K562 (cell line): Measurements from ENCODE around the gene FBXW7. TPM values are rescaled to one million over a fixed set of nuclear protein-coding genes. Genes with fewer than 3 reads are reported as not detected.

Experiments used
- ATAC-seq: fragments of 200-7000 bp; cut with Tn5 transposase; 3 replicates; pipeline ENCODE4 v1.9.1; 2020; ENCODE audit warnings: moderate library complexity
- BruUV-seq: library from RNA; stranded (reverse); fragments of 400-500 nt; replicated peaks from 2 replicates; lab custom pipeline; 2021; lab: Mats Ljungman, UMichigan
- CTCF ChIA-PET: fragments of 300-600 bp; formaldehyde crosslinking; extraction: SDS; loops from one replicate; lab custom pipeline; 2021; ENCODE audit warnings: low intra/inter-chr PET ratio; lab: Yijun Ruan, JAX
- POLR2A ChIA-PET: fragments of 300-600, 350-650 bp; sonication (Branson Sonifier 250); formaldehyde crosslinking; extraction: SDS; loops from one replicate; lab custom pipeline; 2021; ENCODE audit warnings: antibody characterized with exemption, inconsistent platforms; lab: Yijun Ruan, JAX
- DNase-seq, 4 experiments: peaks; one replicate each; pipeline versions ENCODE4 v3.0.0 to v3.0.0-alpha.2; 2011 to 2018; ENCODE audit warnings: low spot score in 3 of 4, mixed read lengths in 3 of 4; ENCODE audit errors: extremely low read depth in 1 of 4
- FAIRE-seq: peaks from 2 replicates; lab custom pipeline; 2011; peaks lifted over from hg19 to GRCh38; lab: Jason Lieb, UNC
- H2AFZ ChIP-seq: 2 replicates; pipeline ENCODE4 v1.6.0; 2011; ENCODE audit warnings: low read depth, low read length, control low read depth, inconsistent platforms
- H3K27ac ChIP-seq: fragments of 200-600 bp; 3 replicates; pipeline ENCODE4 v1.8.0; 2011; ENCODE audit warnings: low read depth, mild to moderate bottlenecking, control low read depth, inconsistent platforms, low read length, moderate library complexity, mixed read lengths; ENCODE audit errors: extremely low read depth
- H3K27me3 ChIP-seq, 2 experiments: fragments of 300-600 bp in 1 of 2; 2 replicates in 1 of 2; 3 replicates in 1 of 2; pipeline versions ENCODE4 v1.6.0 to v1.8.0; 2011; ENCODE audit warnings: inconsistent platforms in 2 of 2, low read length in 2 of 2, mild to moderate bottlenecking in 1 of 2, mixed read lengths in 1 of 2, moderate library complexity in 1 of 2; ENCODE audit not compliant: control insufficient read depth in 2 of 2, insufficient read depth in 2 of 2
- H3K36me3 ChIP-seq: fragments of 300-600 bp; 3 replicates; pipeline ENCODE4 v1.8.0; 2011; ENCODE audit warnings: mild to moderate bottlenecking, low read length, inconsistent platforms; ENCODE audit not compliant: control insufficient read depth, insufficient read depth
- H3K4me1 ChIP-seq, 2 experiments: fragments of 200-600 bp in 1 of 2; replicated peaks in 1 of 2; 2 replicates in 1 of 2; 3 replicates in 1 of 2; pipeline versions ENCODE4 v1.5.1 to v1.8.0; 2011; ENCODE audit warnings: inconsistent platforms in 2 of 2, low read length in 2 of 2, mild to moderate bottlenecking in 1 of 2, mixed read lengths in 1 of 2, moderate library complexity in 1 of 2; ENCODE audit not compliant: control insufficient read depth in 2 of 2, insufficient read depth in 2 of 2
- H3K4me2 ChIP-seq: 2 replicates; pipeline ENCODE4 v1.6.1; 2011; ENCODE audit warnings: low read length, control low read depth, inconsistent platforms, mixed read lengths; ENCODE audit not compliant: insufficient read depth
- H3K4me3 ChIP-seq: fragments of 200-600 bp; sonication (generic), shearing (Covaris generic); 2 replicates; pipeline ENCODE4 v1.5.1; 2016; ENCODE audit warnings: control low read depth, inconsistent platforms
- H3K79me2 ChIP-seq: fragments of 200-600 bp; 3 replicates; pipeline ENCODE4 v1.8.0; 2011; ENCODE audit warnings: low read length, inconsistent platforms; ENCODE audit not compliant: control insufficient read depth, insufficient read depth
- H3K9ac ChIP-seq, 2 experiments: 2 replicates each; pipeline versions ENCODE4 v1.6.0 to v1.6.1; 2011; ENCODE audit warnings: low read depth in 2 of 2, low read length in 2 of 2, control low read depth in 1 of 2, inconsistent platforms in 1 of 2, mild to moderate bottlenecking in 1 of 2, mixed read lengths in 1 of 2; ENCODE audit not compliant: insufficient read depth in 1 of 2
- H3K9me1 ChIP-seq: one replicate; pipeline ENCODE4 v1.6.0; 2011; ENCODE audit warnings: inconsistent platforms, mild to moderate bottlenecking, low read length, moderate library complexity; ENCODE audit not compliant: control insufficient read depth, insufficient read depth
- H3K9me3 ChIP-seq: replicated peaks from 2 replicates; pipeline ENCODE4 v1.5.1; 2011; ENCODE audit warnings: low read depth, low read length, inconsistent platforms; ENCODE audit not compliant: control insufficient read depth, insufficient read depth
- H4K20me1 ChIP-seq: replicated peaks from 2 replicates; pipeline ENCODE4 v1.6.1; 2011; ENCODE audit warnings: low read length, inconsistent platforms, mixed read lengths; ENCODE audit not compliant: control insufficient read depth, insufficient read depth
- CBX2 ChIP-seq: fragments of 200-600 bp; sonication (generic); IDR thresholded peaks from one replicate; pipeline ENCODE4 v1.6.1; 2012; ENCODE audit warnings: mild to moderate bottlenecking, low read length, inconsistent platforms; ENCODE audit not compliant: insufficient read depth, poor library complexity, severe bottlenecking
- EHMT2 ChIP-seq: fragments of 450-650 bp; IDR thresholded peaks from 2 replicates; pipeline ENCODE4 v1.6.1; 2018; ENCODE audit warnings: antibody characterized with exemption
- ESRRB ChIP-seq: fragments of 250-450 bp; sonication (Bioruptor Pico); IDR thresholded peaks from 2 replicates; pipeline ENCODE4 v1.5.0; 2020; ENCODE audit warnings: mild to moderate bottlenecking, moderate library complexity, borderline replicate concordance
- FOXJ3 ChIP-seq: sonication (generic); formaldehyde crosslinking; IDR thresholded peaks from 2 replicates; pipeline ENCODE4 v1.4.0; 2020; ENCODE audit warnings: mild to moderate bottlenecking, missing genetic modification reagents
- HNRNPLL ChIP-seq: fragments of 200-400 bp; formaldehyde crosslinking; IDR thresholded peaks from 2 replicates; pipeline ENCODE4 v1.6.1; 2017; ENCODE audit warnings: low read length, low read depth, mild to moderate bottlenecking; ENCODE audit not compliant: poor library complexity, severe bottlenecking
- NFE2 ChIP-seq: IDR thresholded peaks from 2 replicates; pipeline ENCODE4 v1.6.1; 2014; ENCODE audit warnings: antibody characterized with exemption, low read depth
- PHTF2 ChIP-seq: fragments of 250-450 bp; sonication (Bioruptor Pico); IDR thresholded peaks from 2 replicates; pipeline ENCODE4 v1.5.0; 2021; ENCODE audit warnings: mild to moderate bottlenecking
- POLR2A ChIP-seq: fragments of 450-650 bp; conservative IDR thresholded peaks from 2 replicates; pipeline ENCODE4 v1.6.1; 2016
- SRSF3 ChIP-seq: fragments of 200-400 bp; formaldehyde crosslinking; IDR thresholded peaks from 2 replicates; pipeline ENCODE4 v1.6.1; 2016; ENCODE audit warnings: mild to moderate bottlenecking, low read length, moderate library complexity; ENCODE audit not compliant: insufficient read depth
- TCFL5 ChIP-seq: fragments of 250-450 bp; sonication (Bioruptor Pico); conservative IDR thresholded peaks from 2 replicates; pipeline ENCODE4 v1.6.1; 2021; ENCODE audit warnings: mild to moderate bottlenecking, moderate library complexity, matching md5 sums
- TEAD2 ChIP-seq: fragments of 450-650 bp; IDR thresholded peaks from 2 replicates; pipeline ENCODE4 v1.6.1; 2016; ENCODE audit warnings: missing genetic modification characterization, control low read depth, missing compliant biosample characterization
- XRCC5 ChIP-seq: fragments of 200-400 bp; formaldehyde crosslinking; IDR thresholded peaks from 2 replicates; pipeline ENCODE4 v1.6.1; 2017; ENCODE audit warnings: low read depth, mild to moderate bottlenecking, low read length
- ZBTB7A ChIP-seq: IDR thresholded peaks from 2 replicates; pipeline ENCODE4 v1.6.1; 2011; ENCODE audit warnings: low read depth, mild to moderate bottlenecking, low read length, moderate library complexity, borderline replicate concordance; ENCODE audit not compliant: control insufficient read depth
- ZNF175 ChIP-seq: fragments of 200-800 bp; sonication (Bioruptor generic); IDR thresholded peaks from 2 replicates; pipeline ENCODE4 v1.6.1; 2016; ENCODE audit warnings: low read depth, mild to moderate bottlenecking, missing genetic modification characterization, missing compliant biosample characterization
- ZNF324 ChIP-seq: fragments of 250-450 bp; sonication (Bioruptor Pico); IDR thresholded peaks from 2 replicates; pipeline ENCODE4 v1.4.0; 2020; ENCODE audit warnings: mild to moderate bottlenecking
- ZNF778 ChIP-seq: fragments of 450-650 bp; formaldehyde crosslinking; IDR thresholded peaks from 2 replicates; pipeline ENCODE4 v1.4.0; 2020; ENCODE audit warnings: mild to moderate bottlenecking, moderate library complexity
- ZSCAN29 ChIP-seq: fragments of 450-650 bp; IDR thresholded peaks from 2 replicates; pipeline ENCODE4 v1.6.1; 2017
- WGBS: fragments of 100-300 bp; shearing (Covaris generic); methylation state at CpG from one replicate; pipeline ENCODE4 v1.1.6; 2016; ENCODE audit warnings: low coverage, mixed read lengths; ENCODE audit not compliant: insufficient coverage; ENCODE audit errors: missing lambda C conversion rate; 5-methylcytosine and 5-hydroxymethylcytosine counted together
- in situ Hi-C: fragments of 300-500 bp; cut with MboI; formaldehyde crosslinking; loops from 4 replicates; pipeline ENCODE4 v1.15.0; 2018; ENCODE audit warnings: inconsistent platforms, mixed read lengths
- intact Hi-C: fragments of 100-400 bp; cut with micrococcal nuclease; formaldehyde crosslinking; loops from 2 replicates; pipeline ENCODE4 v1.14.2; 2022
- polyA plus RNA-seq, 8 experiments: library from polyadenylated mRNA; depleted of rRNA in 4 of 8; stranded (reverse) in 5 of 8; unstranded in 3 of 8; fragments of >200 nt; fragmentation: Nextera tagmentation in 2 of 8; fragmentation: Illumina TruSeq in 1 of 8; extraction: Ambion mirVana in 2 of 8; extraction: Trizol in 1 of 8; gene quantifications; 2 replicates each; pipeline versions ENCODE4 v1.2.1 to v1.2.3, GENCODE V29; 2011 to 2014; ENCODE audit warnings: inconsistent platforms in 1 of 8, missing spikeins in 1 of 8
- total RNA-seq, 7 experiments: library from RNA; depleted of rRNA in 6 of 7; stranded (reverse); fragments of >200 nt in 6 of 7; fragmentation: Illumina TruSeq in 2 of 7; extraction: Trizol in 2 of 7; gene quantifications; 2 replicates each; pipeline versions ENCODE4 v1.2.1 to v1.2.3, GENCODE V29; 2011 to 2021; ENCODE audit warnings: low replicate concordance in 1 of 7
- TF ChIP-seq, protein P1 (sequence below): sonication (generic); formaldehyde crosslinking; IDR thresholded peaks from 2 replicates; pipeline ENCODE4 v1.8.1; 2022; ENCODE audit warnings: missing genetic modification reagents
- TF ChIP-seq, protein P2 (sequence below), 2 experiments: IDR thresholded peaks in 1 of 2; conservative IDR thresholded peaks in 1 of 2; 2 replicates each; pipeline ENCODE4 v1.6.1; 2016; ENCODE audit warnings: low read depth in 2 of 2, mild to moderate bottlenecking in 1 of 2, missing compliant biosample characterization in 1 of 2, missing genetic modification characterization in 1 of 2, moderate library complexity in 1 of 2
- TF ChIP-seq, protein P3 (sequence below): sonication (generic); formaldehyde crosslinking; IDR thresholded peaks from 2 replicates; pipeline ENCODE4 v1.8.0; 2022; ENCODE audit warnings: mild to moderate bottlenecking, missing genetic modification reagents

The FBXW7 gene
- total and polyA plus RNA-seq, 9 of the 15 experiments (the other 6 are each of a cell fraction or from before 2014, with no cell fraction given), result 6.8 to 44.2 (median 16.4) TPM

DNA sequence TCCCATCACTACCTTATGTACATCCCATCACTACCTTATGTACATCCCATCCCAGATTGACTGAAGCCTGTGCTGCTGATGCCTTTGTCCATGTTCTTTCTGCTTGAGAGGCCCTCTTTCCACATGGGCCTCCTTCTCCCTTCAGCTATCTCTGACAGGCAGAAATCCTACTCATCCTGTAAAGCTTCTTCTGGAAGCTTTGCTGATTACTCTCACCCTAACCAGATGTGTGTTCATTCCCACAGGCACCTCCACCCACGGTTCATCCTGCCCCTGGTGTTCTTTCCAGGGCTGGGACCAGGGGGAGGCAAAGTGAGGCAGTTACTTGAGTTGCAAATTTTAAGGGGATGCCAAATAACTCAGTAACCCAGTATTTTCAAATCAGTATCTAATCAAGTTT is 22.5 kb upstream of the FBXW7 start:
- in situ Hi-C loops (no loop called here), intact Hi-C loops (no loop called here)
- Histone ChIP-seq H3K4me1 (no peaks in the 10 kb centered on the region), H3K27ac (no peak overlapping the region), H3K27me3 (peaks cover 2 to 3% of the 10 kb centered on the region in 2 experiments; a peak in 3 of 5 replicates), H3K9me3 (no peaks in the 10 kb centered on the region), H3K4me2 (no peak overlapping the region), H2AFZ (no peak overlapping the region), H3K4me3 (no peak overlapping the region), H4K20me1 (no peaks in the 10 kb centered on the region), H3K9ac (no peak overlapping the region), H3K79me2 (no peaks in the 10 kb centered on the region), H3K36me3 (no peaks in the 10 kb centered on the region), H3K9me1 (no peaks in the 10 kb centered on the region)
- DNase-seq, result no peak
- WGBS, result 8% methylated on average over 1 of the region's 1 CpG
- BruUV-seq, result no TSS peak
- no peak for TF ChIP-seq EHMT2
- TF ChIP-seq, protein P1, sequence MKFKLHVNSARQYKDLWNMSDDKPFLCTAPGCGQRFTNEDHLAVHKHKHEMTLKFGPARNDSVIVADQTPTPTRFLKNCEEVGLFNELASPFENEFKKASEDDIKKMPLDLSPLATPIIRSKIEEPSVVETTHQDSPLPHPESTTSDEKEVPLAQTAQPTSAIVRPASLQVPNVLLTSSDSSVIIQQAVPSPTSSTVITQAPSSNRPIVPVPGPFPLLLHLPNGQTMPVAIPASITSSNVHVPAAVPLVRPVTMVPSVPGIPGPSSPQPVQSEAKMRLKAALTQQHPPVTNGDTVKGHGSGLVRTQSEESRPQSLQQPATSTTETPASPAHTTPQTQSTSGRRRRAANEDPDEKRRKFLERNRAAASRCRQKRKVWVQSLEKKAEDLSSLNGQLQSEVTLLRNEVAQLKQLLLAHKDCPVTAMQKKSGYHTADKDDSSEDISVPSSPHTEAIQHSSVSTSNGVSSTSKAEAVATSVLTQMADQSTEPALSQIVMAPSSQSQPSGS (CRISPR knock-in tag), result no peak
- TF ChIP-seq HNRNPLL, result no peak
- no peak for TF ChIP-seq CBX2
- TF ChIP-seq ZNF175 (CRISPR knock-in tag), result no peak
- no peak for TF ChIP-seq ZSCAN29
- TF ChIP-seq XRCC5, result no peak
- TF ChIP-seq FOXJ3, result no peak
- no peak for TF ChIP-seq NFE2
- no peak for TF ChIP-seq PHTF2 (CRISPR knock-in tag)
- TF ChIP-seq SRSF3, result no peak
- no peak for TF ChIP-seq ZNF778 (CRISPR knock-in tag)
- no peak for TF ChIP-seq TCFL5 (CRISPR knock-in tag)
- TF ChIP-seq, protein P2, sequence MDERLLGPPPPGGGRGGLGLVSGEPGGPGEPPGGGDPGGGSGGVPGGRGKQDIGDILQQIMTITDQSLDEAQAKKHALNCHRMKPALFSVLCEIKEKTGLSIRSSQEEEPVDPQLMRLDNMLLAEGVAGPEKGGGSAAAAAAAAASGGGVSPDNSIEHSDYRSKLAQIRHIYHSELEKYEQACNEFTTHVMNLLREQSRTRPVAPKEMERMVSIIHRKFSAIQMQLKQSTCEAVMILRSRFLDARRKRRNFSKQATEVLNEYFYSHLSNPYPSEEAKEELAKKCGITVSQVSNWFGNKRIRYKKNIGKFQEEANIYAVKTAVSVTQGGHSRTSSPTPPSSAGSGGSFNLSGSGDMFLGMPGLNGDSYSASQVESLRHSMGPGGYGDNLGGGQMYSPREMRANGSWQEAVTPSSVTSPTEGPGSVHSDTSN (CRISPR knock-in tag; IDR thresholded peaks at IDR 0.05; ENCODE audit: low read depth), result no peak
- TF ChIP-seq, protein P2 (tag; conservative IDR thresholded peaks at IDR 0.05; ENCODE audit: low read depth), result no peak
- TF ChIP-seq ZBTB7A, result no peak
- TF ChIP-seq, protein P3, sequence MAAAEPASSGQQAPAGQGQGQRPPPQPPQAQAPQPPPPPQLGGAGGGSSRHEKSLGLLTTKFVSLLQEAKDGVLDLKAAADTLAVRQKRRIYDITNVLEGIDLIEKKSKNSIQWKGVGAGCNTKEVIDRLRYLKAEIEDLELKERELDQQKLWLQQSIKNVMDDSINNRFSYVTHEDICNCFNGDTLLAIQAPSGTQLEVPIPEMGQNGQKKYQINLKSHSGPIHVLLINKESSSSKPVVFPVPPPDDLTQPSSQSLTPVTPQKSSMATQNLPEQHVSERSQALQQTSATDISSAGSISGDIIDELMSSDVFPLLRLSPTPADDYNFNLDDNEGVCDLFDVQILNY (CRISPR knock-in tag), result no peak
- TF ChIP-seq POLR2A, result no peak
- TF ChIP-seq ESRRB (CRISPR knock-in tag), result no peak
- TF ChIP-seq ZNF324 (CRISPR knock-in tag), result no peak
- TF ChIP-seq TEAD2, result no peak
- ChIA-PET POLR2A (interaction anchor here (0.9 kb wide), 1 partner anchor 9 kb away, joined by 4 read pairs; no protein-coding TSS in a partner anchor), CTCF (no interaction called here)
- no peak for ATAC-seq
- no peak for FAIRE-seq
